K562 (cell line): ENCODE measurements around the gene DPY19L3. TPM values are rescaled to one million over a fixed set of nuclear protein-coding genes. Genes with fewer than 3 reads are reported as not detected.

ENCODE experiments used
- BRD4 ChIP-seq: fragments of 200-600 bp; sonication (generic); IDR thresholded peaks from 2 replicates; pipeline ENCODE4 v1.6.1; 2017; ENCODE audit warnings: inconsistent platforms
- CAMTA2 ChIP-seq: fragments of 250-450 bp; sonication (Bioruptor Pico); conservative IDR thresholded peaks from 2 replicates; pipeline ENCODE4 v1.5.1; 2022
- CREB3L1 ChIP-seq: fragments of 450-650 bp; IDR thresholded peaks from 2 replicates; pipeline ENCODE4 v1.6.1; 2014; ENCODE audit warnings: low read depth, mild to moderate bottlenecking, moderate library complexity, borderline replicate concordance
- FIP1L1 ChIP-seq: fragments of 200-400 bp; formaldehyde crosslinking; IDR thresholded peaks from 2 replicates; pipeline ENCODE4 v1.6.1; 2018; ENCODE audit warnings: mild to moderate bottlenecking, low read depth, low read length; ENCODE audit not compliant: poor library complexity, severe bottlenecking
- GABPA ChIP-seq: fragments of 200-800 bp; sonication (Bioruptor generic); conservative IDR thresholded peaks from 2 replicates; pipeline ENCODE4 v1.6.1; 2016; ENCODE audit warnings: low read depth, missing genetic modification characterization, missing compliant biosample characterization
- MAFG ChIP-seq: fragments of 450-650 bp; conservative IDR thresholded peaks from 2 replicates; pipeline ENCODE4 v1.6.1; 2016; ENCODE audit warnings: missing genetic modification characterization, missing compliant biosample characterization
- MBD2 ChIP-seq: sonication (generic); IDR thresholded peaks from 2 replicates; pipeline ENCODE4 v1.6.1; 2016; ENCODE audit warnings: low read depth, borderline replicate concordance
- NELFE ChIP-seq: IDR thresholded peaks from 2 replicates; pipeline ENCODE4 v1.6.1; 2011; ENCODE audit warnings: mild to moderate bottlenecking; ENCODE audit not compliant: insufficient read depth, insufficient read length
- NFATC3 ChIP-seq: fragments of 450-650 bp; IDR thresholded peaks from 2 replicates; pipeline ENCODE4 v1.6.1; 2017; ENCODE audit warnings: mild to moderate bottlenecking
- NONO ChIP-seq, 2 experiments: fragments of 200-400 bp in 1 of 2; fragments of 450-650 bp in 1 of 2; formaldehyde crosslinking in 1 of 2; IDR thresholded peaks; 2 replicates each; pipeline ENCODE4 v1.6.1; 2017; ENCODE audit warnings: low read depth in 2 of 2, mild to moderate bottlenecking in 2 of 2, moderate library complexity in 2 of 2, low read length in 1 of 2
- NR2C2 ChIP-seq, 2 experiments: fragments of 200-800 bp in 1 of 2; sonication (Bioruptor generic) in 1 of 2; sonication (generic) in 1 of 2; formaldehyde crosslinking in 1 of 2; IDR thresholded peaks; 2 replicates each; pipeline versions ENCODE4 v1.6.1 to v1.8.0; 2016 to 2022; ENCODE audit warnings: mild to moderate bottlenecking in 1 of 2, missing compliant biosample characterization in 1 of 2, missing genetic modification characterization in 1 of 2, missing genetic modification reagents in 1 of 2
- PHB ChIP-seq: fragments of 250-450 bp; sonication (Bioruptor Pico); IDR thresholded peaks from 2 replicates; pipeline ENCODE4 v1.5.0; 2021
- PPARD ChIP-seq: fragments of 250-450 bp; sonication (Bioruptor Pico); IDR thresholded peaks from 2 replicates; pipeline ENCODE4 v1.8.0; 2022; ENCODE audit warnings: inconsistent platforms, mild to moderate bottlenecking, moderate library complexity
- PRDM10 ChIP-seq: fragments of 450-650 bp; IDR thresholded peaks from 2 replicates; pipeline ENCODE4 v1.6.1; 2018; ENCODE audit not compliant: partially characterized antibody
- USF2 ChIP-seq: sonication (generic); formaldehyde crosslinking; IDR thresholded peaks from 2 replicates; pipeline ENCODE4 v1.5.0; 2020; ENCODE audit warnings: missing genetic modification reagents
- ZBTB8A ChIP-seq: fragments of 450-650 bp; IDR thresholded peaks from 2 replicates; pipeline ENCODE4 v1.6.1; 2018; ENCODE audit warnings: mild to moderate bottlenecking, moderate library complexity; ENCODE audit not compliant: partially characterized antibody
- ZNF354B ChIP-seq: fragments of 250-450 bp; sonication (Bioruptor Pico); IDR thresholded peaks from 2 replicates; pipeline ENCODE4 v1.4.0; 2020
- ZNF644 ChIP-seq: fragments of 200-800 bp; sonication (Bioruptor generic); IDR thresholded peaks from 2 replicates; pipeline ENCODE4 v1.6.1; 2016; ENCODE audit warnings: low read depth, missing genetic modification characterization, missing compliant biosample characterization
- ZNF696 ChIP-seq: fragments of 250-450 bp; sonication (Bioruptor Pico); conservative IDR thresholded peaks from 2 replicates; pipeline ENCODE4 v1.4.0; 2020; ENCODE audit warnings: mild to moderate bottlenecking, moderate library complexity
- ZZZ3 ChIP-seq: fragments of 450-650 bp; IDR thresholded peaks from 2 replicates; pipeline ENCODE4 v1.6.1; 2016; ENCODE audit warnings: antibody characterized with exemption, mild to moderate bottlenecking, moderate library complexity
- polyA plus RNA-seq, 8 experiments: library from polyadenylated mRNA; depleted of rRNA in 4 of 8; stranded (reverse) in 5 of 8; unstranded in 3 of 8; fragments of >200 nt; fragmentation: Nextera tagmentation in 2 of 8; fragmentation: Illumina TruSeq in 1 of 8; extraction: Ambion mirVana in 2 of 8; extraction: Trizol in 1 of 8; gene quantifications; 2 replicates each; pipeline versions ENCODE4 v1.2.1 to v1.2.3, GENCODE V29; 2011 to 2014; ENCODE audit warnings: inconsistent platforms in 1 of 8, missing spikeins in 1 of 8
- total RNA-seq, 7 experiments: library from RNA; depleted of rRNA in 6 of 7; stranded (reverse); fragments of >200 nt in 6 of 7; fragmentation: Illumina TruSeq in 2 of 7; extraction: Trizol in 2 of 7; gene quantifications; 2 replicates each; pipeline versions ENCODE4 v1.2.1 to v1.2.3, GENCODE V29; 2011 to 2021; ENCODE audit warnings: low replicate concordance in 1 of 7

DPY19L3 gene
- total and polyA plus RNA-seq, 9 of the 15 experiments (the other 6 are each of a cell fraction or from before 2014, with no cell fraction given) = 4.7 to 39.2 (median 22.0) TPM

GRCh38 chr19:32421589-32422361, 16.2 kb downstream of the DPY19L3 start (continued):
- TF ChIP-seq MAFG (no peak), FIP1L1 (no peak), PHB (no peak), PPARD (CRISPR knock-in tag) (no peak), ZNF644 (tag) (no peak), CREB3L1 (no peak), CAMTA2 (CRISPR knock-in tag) (no peak), GABPA (tag) (peak; percentile 46), NR2C2 (CRISPR knock-in tag; IDR thresholded peaks at IDR 0.05) (no peak), NR2C2 (tag; IDR thresholded peaks at IDR 0.05) (peak; percentile 81), NFATC3 (no peak), MBD2 (0 out of 2 replicates have a peak, but pooled peaks have one; percentile 31), ZNF354B (no peak), NONO (IDR thresholded peaks at IDR 0.05; ENCODE audit: low read depth in 2 of 2, low read length in 1 of 2) (peak in 1 of 2 experiments; percentile 58; a peak in 1 of 4 replicates), ZBTB8A (no peak), ZNF696 (CRISPR knock-in tag) (no peak), PRDM10 (peak; percentile 80), NELFE (no peak), BRD4 (no peak; the same call in 1 of the 2 replicates), ZZZ3 (no peak), USF2 (CRISPR knock-in tag) (no peak)
